ENCODE results near the gene CRLF3. TPM values are rescaled to one million over a fixed set of nuclear protein-coding genes. Genes with fewer than 3 reads are reported as not detected.
"Not testable (repeated sequence)": the region's sequence is repeated elsewhere in the genome, so short reads cannot be mapped to it uniquely, and the experiment has no call there.

CRLF3 gene
- total RNA-seq, 4 donors from 2014 or later = 9.8 to 15.9 (median 13.2) TPM

DNA sequence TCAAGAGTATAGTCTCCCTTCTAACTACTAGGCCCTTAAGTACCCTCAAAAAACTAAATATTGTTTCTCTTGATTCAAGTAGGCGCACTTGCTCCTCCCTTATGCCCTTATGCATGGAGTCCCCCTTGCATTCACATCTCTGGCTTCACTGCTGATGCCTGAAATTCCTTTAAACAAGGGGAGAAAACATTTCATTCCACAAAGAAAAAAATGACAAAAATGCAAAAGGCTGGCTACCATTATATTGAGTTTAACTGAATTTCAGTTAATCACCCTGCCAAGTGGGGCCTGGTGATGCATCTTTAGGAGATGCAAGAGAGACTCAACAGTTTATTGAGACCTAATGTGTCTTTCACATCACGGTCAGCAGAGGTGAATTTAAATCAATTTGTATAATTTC lies 35.6 kb downstream of the CRLF3 start:
- Histone ChIP-seq H3K4me3 (no peak overlapping the region), H3K4me1 (peaks cover 0 to 6% (median 0%) of the 10 kb centered on the region in 4 donors), H3K27ac (no peak overlapping the region), H3K36me3 (peaks cover 0 to 96% (median 27%) of the 10 kb centered on the region in 3 donors), H3K9me3 (no peaks in the 10 kb centered on the region), H3K27me3 (no peaks in the 10 kb centered on the region)
- no peak for DNase-seq (ENCODE audit: low spot score in 2 of 2)
- WGBS, 2 donors = 84 to 89% methylated on average over 2 of the region's 2 CpGs
- TF ChIP-seq POLR2A (IDR thresholded peaks at IDR 0.05) (no peak), EP300 (IDR thresholded peaks at IDR 0.05) (no peak)
- TF ChIP-seq, protein P1, sequence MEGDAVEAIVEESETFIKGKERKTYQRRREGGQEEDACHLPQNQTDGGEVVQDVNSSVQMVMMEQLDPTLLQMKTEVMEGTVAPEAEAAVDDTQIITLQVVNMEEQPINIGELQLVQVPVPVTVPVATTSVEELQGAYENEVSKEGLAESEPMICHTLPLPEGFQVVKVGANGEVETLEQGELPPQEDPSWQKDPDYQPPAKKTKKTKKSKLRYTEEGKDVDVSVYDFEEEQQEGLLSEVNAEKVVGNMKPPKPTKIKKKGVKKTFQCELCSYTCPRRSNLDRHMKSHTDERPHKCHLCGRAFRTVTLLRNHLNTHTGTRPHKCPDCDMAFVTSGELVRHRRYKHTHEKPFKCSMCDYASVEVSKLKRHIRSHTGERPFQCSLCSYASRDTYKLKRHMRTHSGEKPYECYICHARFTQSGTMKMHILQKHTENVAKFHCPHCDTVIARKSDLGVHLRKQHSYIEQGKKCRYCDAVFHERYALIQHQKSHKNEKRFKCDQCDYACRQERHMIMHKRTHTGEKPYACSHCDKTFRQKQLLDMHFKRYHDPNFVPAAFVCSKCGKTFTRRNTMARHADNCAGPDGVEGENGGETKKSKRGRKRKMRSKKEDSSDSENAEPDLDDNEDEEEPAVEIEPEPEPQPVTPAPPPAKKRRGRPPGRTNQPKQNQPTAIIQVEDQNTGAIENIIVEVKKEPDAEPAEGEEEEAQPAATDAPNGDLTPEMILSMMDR (IDR thresholded peaks at IDR 0.05) = no peak

DNA sequence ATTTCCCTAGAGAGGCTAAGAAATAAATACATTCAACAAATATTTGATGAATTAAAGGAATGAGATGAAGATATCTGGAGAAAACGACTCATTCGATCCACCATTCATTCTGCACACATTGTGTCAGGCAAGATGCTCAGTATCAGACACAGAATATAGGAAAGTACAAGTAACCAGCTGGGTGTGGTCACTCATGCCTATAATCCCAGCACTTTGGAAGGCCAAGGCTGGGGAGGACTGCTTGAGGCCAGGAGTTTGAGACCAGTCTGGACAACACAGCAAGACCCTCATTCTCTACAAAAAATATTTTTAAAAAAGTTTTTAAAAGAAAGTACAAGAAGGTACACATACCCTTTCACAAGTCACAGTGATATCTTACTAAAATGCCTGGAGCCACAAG lies 42.3 kb downstream of the CRLF3 start:
- TF ChIP-seq EP300 (IDR thresholded peaks at IDR 0.05) (no peak), POLR2A (IDR thresholded peaks at IDR 0.05) (no peak)
- TF ChIP-seq, protein P1 (IDR thresholded peaks at IDR 0.05) = no peak
- Histone ChIP-seq H3K4me3 (no peak overlapping the region), H3K36me3 (peaks cover 0 to 56% (median 10%) of the 10 kb centered on the region in 3 donors), H3K27me3 (no peaks in the 10 kb centered on the region), H3K27ac (no peak overlapping the region), H3K9me3 (no peaks in the 10 kb centered on the region), H3K4me1 (no peaks in the 10 kb centered on the region)
- WGBS, 2 donors = 86 to 89% methylated on average over 2 of the region's 2 CpGs
- no peak for DNase-seq (ENCODE audit: low spot score in 2 of 2)

DNA sequence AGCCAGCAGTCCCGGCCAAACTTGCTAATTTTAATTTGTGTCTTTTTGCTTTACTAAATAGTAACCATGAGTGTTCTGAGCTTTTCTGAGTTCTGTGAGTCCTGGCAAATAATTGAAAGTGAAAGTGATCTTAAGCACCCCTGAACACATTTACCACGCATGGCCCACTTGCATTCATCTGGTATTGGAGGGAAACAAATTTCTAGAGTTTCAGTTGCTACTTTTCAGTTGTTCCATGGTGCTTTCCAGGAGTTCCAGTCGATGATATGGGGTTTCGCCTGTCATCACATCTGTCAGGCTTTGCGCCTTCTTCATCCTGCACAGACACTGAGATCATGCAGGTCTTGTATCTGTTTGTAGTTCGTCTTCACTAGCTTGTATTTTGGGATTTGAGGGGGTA lies 44.1 kb downstream of the CRLF3 start:
- peaks cover 0 to 51% (median 10%) of the 10 kb centered on the region in 3 donors for H3K36me3 ChIP-seq
- no peak overlapping the region for H3K27ac ChIP-seq
- H3K4me1 ChIP-seq = no peaks in the 10 kb centered on the region
- no peak overlapping the region for H3K4me3 ChIP-seq
- 95 to 96% methylated on average over 6 of the region's 6 CpGs for whole genome bisulfite sequencing, 2 donors
- H3K9me3 ChIP-seq = no peaks in the 10 kb centered on the region
- H3K27me3 ChIP-seq = no peaks in the 10 kb centered on the region
- TF ChIP-seq POLR2A (IDR thresholded peaks at IDR 0.05) = no peak
- TF ChIP-seq, protein P1 (IDR thresholded peaks at IDR 0.05) = no peak
- TF ChIP-seq EP300 (IDR thresholded peaks at IDR 0.05) = no peak
- DNase-seq (ENCODE audit: low spot score in 2 of 2) = no peak

GRCh38 chr17:30768771-30769170 lies 55.7 kb downstream of the CRLF3 start:
- not testable (repeated sequence) for H3K27ac ChIP-seq; H3K4me3 ChIP-seq; H3K9me3 ChIP-seq; H3K27me3 ChIP-seq; DNase-seq (ENCODE audit: low spot score in 2 of 2); H3K4me1 ChIP-seq
- H3K36me3 ChIP-seq = peaks cover 0 to 64% (median 3%) of the 10 kb centered on the region in 3 donors
- WGBS, 2 donors = 83 to 85% methylated on average over 3 of the region's 3 CpGs

DNA sequence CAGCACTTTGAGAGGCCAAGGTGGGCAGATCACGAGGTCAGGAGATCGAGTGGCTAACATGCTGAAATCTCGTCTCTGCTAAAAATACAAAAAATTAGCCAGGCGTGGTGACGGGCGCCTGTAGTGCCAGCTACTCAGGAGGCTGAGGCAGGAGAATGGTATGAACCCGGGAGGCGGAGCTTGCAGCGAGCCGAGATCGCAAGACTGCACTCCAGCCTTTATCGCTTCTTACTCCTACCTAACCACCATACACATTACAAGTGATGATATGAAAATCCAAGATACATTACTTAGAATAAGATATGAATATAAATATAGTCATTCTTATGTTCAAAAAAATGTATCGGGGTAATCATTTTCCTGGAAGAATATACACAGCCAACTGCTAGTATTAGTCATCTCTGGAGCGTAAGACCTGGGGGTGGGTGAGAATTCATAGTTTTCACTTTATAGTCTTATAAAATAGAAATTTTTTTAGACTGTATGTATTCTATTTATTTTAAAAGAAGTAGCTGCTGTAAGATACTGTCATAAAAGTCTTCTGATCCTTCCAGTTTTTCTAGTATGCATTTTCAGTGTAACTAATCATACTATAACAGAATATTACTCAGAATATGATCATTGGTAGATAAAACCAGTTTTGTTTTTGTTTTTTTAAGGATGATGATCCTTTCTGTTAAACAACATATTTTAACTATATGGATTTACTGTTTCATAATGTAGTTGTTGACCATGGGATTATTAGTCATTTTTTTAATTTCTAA lies 56.7 kb downstream of the CRLF3 start:
- H3K27me3 ChIP-seq; DNase-seq (ENCODE audit: low spot score in 2 of 2); H3K4me1 ChIP-seq; H3K9me3 ChIP-seq; H3K4me3 ChIP-seq; H3K27ac ChIP-seq: not testable (repeated sequence)
- peaks cover 0 to 72% (median 3%) of the 10 kb centered on the region in 3 donors for H3K36me3 ChIP-seq
- WGBS, 2 donors = 95 to 96% methylated on average over 14 of the region's 14 CpGs

DNA sequence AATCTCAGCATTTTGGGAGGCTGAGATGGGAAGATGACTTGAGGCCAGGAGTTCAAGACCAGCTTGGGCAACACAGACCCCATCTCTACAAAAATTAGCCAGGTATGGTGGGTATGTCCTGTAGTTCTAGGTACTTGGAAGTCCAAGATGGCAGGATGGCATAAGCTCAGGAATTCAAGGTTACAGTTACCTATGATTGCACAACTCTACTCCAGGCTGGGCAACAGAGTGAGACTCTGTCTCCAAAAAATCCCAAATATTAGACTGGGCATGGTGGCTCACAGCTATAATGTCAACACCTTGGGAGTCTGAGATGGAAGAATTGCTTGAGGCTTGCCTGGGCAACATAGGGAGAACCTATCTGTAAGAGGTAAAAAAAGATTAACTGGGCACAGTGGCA lies 63.4 kb downstream of the CRLF3 start:
- Histone ChIP-seq H3K27me3 (no peaks in the 10 kb centered on the region), H3K9me3 (no peaks in the 10 kb centered on the region), H3K27ac (no peak overlapping the region), H3K4me3 (no peak overlapping the region), H3K4me1 (no peaks in the 10 kb centered on the region), H3K36me3 (peaks cover 0 to 71% (median 0%) of the 10 kb centered on the region in 3 donors)
- TF ChIP-seq EP300 (IDR thresholded peaks at IDR 0.05) (no peak), POLR2A (IDR thresholded peaks at IDR 0.05) (no peak)
- TF ChIP-seq, protein P1 (IDR thresholded peaks at IDR 0.05) = no peak
- DNase-seq (ENCODE audit: low spot score in 2 of 2) = no peak

- DNase-seq (ENCODE audit: low spot score in 2 of 2); H3K9me3 ChIP-seq; H3K4me1 ChIP-seq; H3K27ac ChIP-seq; H3K4me3 ChIP-seq; H3K27me3 ChIP-seq: not testable (repeated sequence)
- H3K36me3 ChIP-seq = peaks cover 0 to 83% (median 3%) of the 10 kb centered on the region in 3 donors
- WGBS, 2 donors = 92 to 97% methylated on average over 10 of the region's 10 CpGs
Measured at GRCh38 chr17:30753291-30753690, 71.2 kb downstream of the CRLF3 start.

- WGBS, 2 donors = 92 to 93% methylated on average over 11 of the region's 11 CpGs
- DNase-seq (ENCODE audit: low spot score in 2 of 2); H3K9me3 ChIP-seq: not testable (repeated sequence)
Measured at GRCh38 chr17:30750982-30751381, 73.5 kb downstream of the CRLF3 start.

GRCh38 chr17:30747621-30748020 lies 76.9 kb downstream of the CRLF3 start:
- not testable (repeated sequence) for H3K27me3 ChIP-seq; H3K27ac ChIP-seq; H3K4me3 ChIP-seq; H3K9me3 ChIP-seq; H3K4me1 ChIP-seq; DNase-seq (ENCODE audit: low spot score in 2 of 2)
- peaks cover 0 to 76% (median 0%) of the 10 kb centered on the region in 3 donors for H3K36me3 ChIP-seq
- WGBS, 2 donors = 93 to 96% methylated on average over 4 of the region's 4 CpGs

More at GRCh38 chr17:30750982-30751381, 73.5 kb downstream of the CRLF3 start:
- H3K4me1 ChIP-seq, H3K4me3 ChIP-seq, H3K27me3 ChIP-seq, H3K27ac ChIP-seq: not testable (repeated sequence)
- peaks cover 0 to 87% (median 3%) of the 10 kb centered on the region in 3 donors for H3K36me3 ChIP-seq

Measured in tibial nerve (tissue), 4 donors.